ENCODE results near the gene S100A8. TPM values are rescaled to one million over a fixed set of nuclear protein-coding genes. Genes with fewer than 3 reads are reported as not detected.

S100A8 gene
- total RNA-seq, 1 experiment from 2014 or later: not detected

GRCh38 chr1:153392822-153393221 is 1.9 kb upstream of the S100A8 start:
- no peak for TF ChIP-seq TCF7L2 (IDR thresholded peaks at IDR 0.05; ENCODE audit: low read depth, low read length)
- BruUV-seq (replicated peaks): no TSS peak
- Histone ChIP-seq H3K9me3 (ENCODE audit: control insufficient read depth, insufficient read depth, low read depth, low read length) (no peaks in the 10 kb centered on the region), H3K27me3 (ENCODE audit: control insufficient read depth, insufficient read depth, low read length) (peaks cover 6% of the 10 kb centered on the region; the same call in 1 of the 2 replicates), H3K27ac (ENCODE audit: low read length) (no peak overlapping the region), H3K36me3 (ENCODE audit: control insufficient read depth, insufficient read depth, low read length) (no peaks in the 10 kb centered on the region), H3K4me1 (ENCODE audit: control insufficient read depth, insufficient read depth, low read length) (no peaks in the 10 kb centered on the region), H3K4me3 (ENCODE audit: low read depth in 2 of 2, low read length in 2 of 2) (no peak overlapping the region)
- no peak for ATAC-seq
- no peak for DNase-seq (ENCODE audit: low read depth, low spot score)
- in situ Hi-C loops (cut with HindIII; ENCODE audit: low pct_unique_long_range_greater_than_20kb, low sequenced_read_pairs) (no loop called here), intact Hi-C loops (cut with micrococcal nuclease; ENCODE audit: unreplicated experiment) (no loop called here)
- CTCF ChIA-PET: interaction anchor here (0.5 kb wide), 1 partner anchor 16 kb away, joined by 3 read pairs; no protein-coding TSS in a partner anchor
- POLR2A ChIA-PET: no interaction called here

GRCh38 chr1:153392258-153392657 is 1.4 kb upstream of the S100A8 start:
- ChIA-PET CTCF (no interaction called here), POLR2A (no interaction called here)
- ATAC-seq (no peak), DNase-seq (ENCODE audit: low read depth, low spot score) (no peak)
- no peaks in the 10 kb centered on the region for H3K9me3 ChIP-seq (ENCODE audit: control insufficient read depth, insufficient read depth, low read depth, low read length)
- in situ Hi-C loops (cut with HindIII; ENCODE audit: low pct_unique_long_range_greater_than_20kb, low sequenced_read_pairs): no loop called here
- no peak overlapping the region for H3K4me3 ChIP-seq (ENCODE audit: low read depth in 2 of 2, low read length in 2 of 2)
- no peaks in the 10 kb centered on the region for H3K36me3 ChIP-seq (ENCODE audit: control insufficient read depth, insufficient read depth, low read length)
- no peak overlapping the region for H3K27ac ChIP-seq (ENCODE audit: low read length)
- no peaks in the 10 kb centered on the region for H3K4me1 ChIP-seq (ENCODE audit: control insufficient read depth, insufficient read depth, low read length)
- H3K27me3 ChIP-seq (ENCODE audit: control insufficient read depth, insufficient read depth, low read length): peaks cover 8% of the 10 kb centered on the region; the same call in 1 of the 2 replicates
- BruUV-seq (replicated peaks): no TSS peak
- no peak for TF ChIP-seq TCF7L2 (IDR thresholded peaks at IDR 0.05; ENCODE audit: low read depth, low read length)
- no peak for TF ChIP-seq SIN3A (IDR thresholded peaks at IDR 0.05; ENCODE audit: borderline replicate concordance, insufficient read depth, low read depth, low read length)
- TF ChIP-seq REST (IDR thresholded peaks at IDR 0.05; ENCODE audit: insufficient read depth in 1 of 2, low read depth in 2 of 2, low read length in 1 of 2): no peak
- no peak for TF ChIP-seq CTCF (IDR thresholded peaks at IDR 0.05)
- TF ChIP-seq POLR2AphosphoS5 (IDR thresholded peaks at IDR 0.05; ENCODE audit: low read depth, low read length): no peak
- intact Hi-C loops (cut with micrococcal nuclease; ENCODE audit: unreplicated experiment): no loop called here

- no peaks in the 10 kb centered on the region for H3K36me3 ChIP-seq (ENCODE audit: control insufficient read depth, insufficient read depth, low read length)
- DNase-seq (ENCODE audit: low read depth, low spot score) (no peak), ATAC-seq (no peak)
- H3K27me3 ChIP-seq (ENCODE audit: control insufficient read depth, insufficient read depth, low read length): peaks cover 14% of the 10 kb centered on the region
- H3K4me3 ChIP-seq (ENCODE audit: low read depth in 2 of 2, low read length in 2 of 2): no peak overlapping the region
- no TSS peak for BruUV-seq (replicated peaks)
- TF ChIP-seq POLR2AphosphoS5 (IDR thresholded peaks at IDR 0.05; ENCODE audit: low read depth, low read length): no peak
- no peak for TF ChIP-seq CTCF (IDR thresholded peaks at IDR 0.05)
- TF ChIP-seq REST (IDR thresholded peaks at IDR 0.05; ENCODE audit: insufficient read depth in 1 of 2, low read depth in 2 of 2, low read length in 1 of 2): no peak
- TF ChIP-seq TCF7L2 (IDR thresholded peaks at IDR 0.05; ENCODE audit: low read depth, low read length): no peak
- no peak for TF ChIP-seq SIN3A (IDR thresholded peaks at IDR 0.05; ENCODE audit: borderline replicate concordance, insufficient read depth, low read depth, low read length)
- ChIA-PET POLR2A (no interaction called here), CTCF (no interaction called here)
- H3K27ac ChIP-seq (ENCODE audit: low read length): no peak overlapping the region
- no peaks in the 10 kb centered on the region for H3K4me1 ChIP-seq (ENCODE audit: control insufficient read depth, insufficient read depth, low read length)
- in situ Hi-C loops (cut with HindIII; ENCODE audit: low pct_unique_long_range_greater_than_20kb, low sequenced_read_pairs) (no loop called here), intact Hi-C loops (cut with micrococcal nuclease; ENCODE audit: unreplicated experiment) (no loop called here)
- no peaks in the 10 kb centered on the region for H3K9me3 ChIP-seq (ENCODE audit: control insufficient read depth, insufficient read depth, low read depth, low read length)
Observed at GRCh38 chr1:153389973-153390879, 647 bp downstream of the S100A8 start.
